B cell (primary cell): ENCODE results near the gene SHBG. TPM values are rescaled to one million over a fixed set of nuclear protein-coding genes. Genes with fewer than 3 reads are reported as not detected.
"Not testable (repeated sequence)": the region's sequence is repeated elsewhere in the genome, so short reads cannot be mapped to it uniquely, and the experiment has no call there.

Experiments used
- ATAC-seq: fragments of 200-7000 bp; cut with Tn5 transposase; one replicate; pipeline ENCODE4 v1.10.0; 2021; ENCODE audit warnings: low read depth, mild to moderate bottlenecking, moderate number of reproducible peaks, moderate library complexity
- CTCF ChIA-PET: fragments of 350-600 bp; sonication (Branson Sonifier 250); formaldehyde crosslinking; loops from one replicate; lab custom pipeline; 2021; ENCODE audit warnings: antibody characterized with exemption, inconsistent platforms; lab: Charles Lee
- POLR2A ChIA-PET: fragments of 350-600 bp; sonication (Branson Sonifier 250); formaldehyde crosslinking; loops from one replicate; lab custom pipeline; 2021; ENCODE audit warnings: antibody characterized with exemption; lab: Charles Lee
- DNase-seq: peaks from one replicate; pipeline ENCODE4 v3.0.0; 2013
- H2AFZ ChIP-seq: 2 replicates; pipeline ENCODE4 v1.6.1; 2012; ENCODE audit warnings: mild to moderate bottlenecking, low read depth, low read length; ENCODE audit not compliant: insufficient read depth, poor library complexity, severe bottlenecking
- H3K27ac ChIP-seq, 2 donors: 1 replicate in 1 of 2; 2 replicates in 1 of 2; pipeline ENCODE4 v1.5.1; 2012 to 2013; ENCODE audit warnings: low read length in 2 of 2, mild to moderate bottlenecking in 2 of 2, moderate library complexity in 1 of 2
- H3K27me3 ChIP-seq, 4 experiments: fragments of 200-600 bp in 1 of 4; sonication (generic) in 1 of 4; replicated peaks in 1 of 4; 1 replicate in 2 of 4; 2 replicates in 2 of 4; pipeline versions ENCODE4 v1.6.1 to v1.7.0; 2013 to 2016; ENCODE audit warnings: low read length in 3 of 4, mild to moderate bottlenecking in 2 of 4, mixed read lengths in 1 of 4, moderate library complexity in 1 of 4; ENCODE audit not compliant: insufficient read depth in 4 of 4, control insufficient read depth in 3 of 4; ENCODE audit errors: control extremely low read depth in 1 of 4
- H3K36me3 ChIP-seq, 2 experiments: replicated peaks in 1 of 2; 1 replicate in 1 of 2; 2 replicates in 1 of 2; pipeline versions ENCODE4 v1.6.1 to v1.7.1; 2013; ENCODE audit warnings: low read length in 1 of 2; ENCODE audit not compliant: insufficient read depth in 2 of 2, control insufficient read depth in 1 of 2; ENCODE audit errors: control extremely low read depth in 1 of 2, extremely low read depth in 1 of 2
- H3K4me1 ChIP-seq, 2 donors: fragments of 200-600 bp in 1 of 2; sonication (generic) in 1 of 2; 1 replicate in 1 of 2; 2 replicates in 1 of 2; pipeline versions ENCODE4 v1.5.1 to v1.6.1; 2013 to 2017; ENCODE audit warnings: low read length in 2 of 2; ENCODE audit not compliant: control insufficient read depth in 2 of 2, insufficient read depth in 2 of 2
- H3K4me2 ChIP-seq: replicated peaks from 2 replicates; pipeline ENCODE3; 2012; ENCODE audit warnings: mild to moderate bottlenecking, low read depth, low read length; ENCODE audit not compliant: poor library complexity, severe bottlenecking
- H3K4me3 ChIP-seq, 5 experiments: fragments of 200-600 bp in 1 of 5; sonication (generic) in 1 of 5; 1 replicate in 3 of 5; 2 replicates in 2 of 5; pipeline versions ENCODE4 v1.5.1 to v1.7.0; 2011 to 2016; ENCODE audit warnings: low read length in 4 of 5, mild to moderate bottlenecking in 4 of 5, low read depth in 2 of 5, control low read depth in 1 of 5, moderate library complexity in 1 of 5; ENCODE audit not compliant: insufficient read depth in 1 of 5; ENCODE audit errors: control extremely low read depth in 1 of 5, extremely low read depth in 1 of 5
- H3K79me2 ChIP-seq: fragments of 200-600 bp; sonication (generic); one replicate; pipeline ENCODE4 v1.6.0; 2016; ENCODE audit warnings: low read length; ENCODE audit not compliant: control insufficient read depth, insufficient read depth
- H3K9ac ChIP-seq: fragments of 200-600 bp; sonication (generic); 2 replicates; pipeline ENCODE4 v1.6.1; 2017; ENCODE audit warnings: mild to moderate bottlenecking, low read length, moderate library complexity
- H3K9me3 ChIP-seq, 3 donors: one replicate each; pipeline versions ENCODE4 v1.6.1 to v1.7.1; 2013; ENCODE audit warnings: low read length in 2 of 3; ENCODE audit not compliant: control insufficient read depth in 2 of 3, insufficient read depth in 1 of 3; ENCODE audit errors: control extremely low read depth in 1 of 3
- H4K20me1 ChIP-seq: 2 replicates; pipeline ENCODE4 v1.6.0; 2012; ENCODE audit warnings: mild to moderate bottlenecking, low read length; ENCODE audit not compliant: insufficient read depth, control insufficient read depth, poor library complexity, severe bottlenecking
- H3K27ac Mint-ChIP-seq: one replicate; pipeline ENCODE4 v1.8.0; 2021; ENCODE audit warnings: mixed read lengths
- H3K27me3 Mint-ChIP-seq: one replicate; pipeline ENCODE4 v1.8.0; 2021; ENCODE audit warnings: mixed read lengths
- H3K4me1 Mint-ChIP-seq: one replicate; pipeline ENCODE4 v1.8.0; 2021; ENCODE audit warnings: mixed read lengths
- H3K4me3 Mint-ChIP-seq: one replicate; pipeline ENCODE4 v1.8.0; 2021; ENCODE audit warnings: mixed read lengths
- H3K9me3 Mint-ChIP-seq: one replicate; pipeline ENCODE4 v1.8.0; 2022; ENCODE audit warnings: mixed read lengths; ENCODE audit not compliant: insufficient read depth
- CTCF ChIP-seq: fragments of 200-600 bp; IDR thresholded peaks from one replicate; pipeline ENCODE4 v1.8.0; 2022; ENCODE audit warnings: antibody characterized with exemption, mild to moderate bottlenecking
- EZH2 ChIP-seq: IDR thresholded peaks from 2 replicates; pipeline ENCODE4 v1.6.1; 2012; ENCODE audit warnings: borderline replicate concordance, low read depth, mild to moderate bottlenecking, moderate library complexity, low read length; ENCODE audit not compliant: insufficient read depth, poor library complexity, severe bottlenecking
- WGBS: methylation state at CpG from one replicate; pipeline ENCODE4 v1.1.5; 2013; ENCODE audit warnings: missing lambda C conversion rate; ENCODE audit not compliant: insufficient coverage; 5-methylcytosine and 5-hydroxymethylcytosine counted together
- intact Hi-C: fragments of 100-400 bp; cut with micrococcal nuclease; formaldehyde crosslinking; loops from one replicate; pipeline ENCODE4 v1.10.0; 2022
- polyA plus RNA-seq: library from polyadenylated mRNA; depleted of rRNA; stranded (reverse); fragments of >200 nt; gene quantifications from 2 replicates; pipeline ENCODE4 v1.2.3, GENCODE V29; 2012
- total RNA-seq, 2 donors: library from RNA; stranded (reverse); fragments of 120-200 nt in 1 of 2; gene quantifications; 1 replicate in 1 of 2; 2 replicates in 1 of 2; pipeline versions ENCODE4 v1.2.3 to v1.2.4, GENCODE V29; 2013 to 2022

SHBG gene
- total and polyA plus RNA-seq, 2 donors (not counting 1 experiment from before 2014, with no cell fraction given) = 0.10 TPM; not detected in 1

- H3K27me3 Mint-ChIP-seq = no peaks in the 10 kb centered on the region
- DNase-seq = no peak
- Histone ChIP-seq H3K36me3 (no peaks in the 10 kb centered on the region), H3K9me3 (no peaks in the 10 kb centered on the region), H3K4me2 (no peak overlapping the region), H3K79me2 (no peaks in the 10 kb centered on the region), H3K9ac (no peak overlapping the region), H3K4me3 (no peak overlapping the region), H3K27ac (no peak overlapping the region), H3K27me3 (peaks cover 0 to 3% (median 0%) of the 10 kb centered on the region in 4 experiments), H3K4me1 (peaks cover 0 to 8% of the 10 kb centered on the region in 2 donors), H4K20me1 (no peaks in the 10 kb centered on the region), H2AFZ (no peak overlapping the region)
- ChIA-PET POLR2A (interaction anchor here (0.7 kb wide), 1 partner anchor 26 kb away, joined by 3 read pairs; no protein-coding TSS in a partner anchor), CTCF (no interaction called here)
- intact Hi-C loops = no loop called here
- no peak for TF ChIP-seq CTCF
- TF ChIP-seq EZH2 = no peak
- H3K4me3 Mint-ChIP-seq = no peak overlapping the region
- no peak overlapping the region for H3K27ac Mint-ChIP-seq
- H3K9me3 Mint-ChIP-seq = no peaks in the 10 kb centered on the region
- whole genome bisulfite sequencing = 96% methylated on average over 23 of the region's 26 CpGs
- H3K4me1 Mint-ChIP-seq = peaks cover 5% of the 10 kb centered on the region
- no peak for ATAC-seq
Observed at GRCh38 chr17:7640783-7641182, 10.8 kb downstream of the SHBG start.

GRCh38 chr17:7641635-7642034 lies 11.7 kb downstream of the SHBG start:
- H3K36me3 ChIP-seq, H4K20me1 ChIP-seq, H2AFZ ChIP-seq, H3K27ac ChIP-seq, ATAC-seq, H3K79me2 ChIP-seq, H3K9me3 ChIP-seq, H3K4me2 ChIP-seq, H3K4me1 Mint-ChIP-seq, H3K27ac Mint-ChIP-seq, H3K27me3 ChIP-seq, H3K4me3 ChIP-seq, H3K9ac ChIP-seq, intact Hi-C loops, H3K4me1 ChIP-seq, H3K27me3 Mint-ChIP-seq, H3K4me3 Mint-ChIP-seq, H3K9me3 Mint-ChIP-seq, DNase-seq: not testable (repeated sequence)
- ChIA-PET POLR2A (interaction anchor here (0.7 kb wide), 1 partner anchor 26 kb away, joined by 3 read pairs; no protein-coding TSS in a partner anchor), CTCF (interaction anchor here (2.0 kb wide), 1 partner anchor 9 kb away, joined by 6 read pairs; no protein-coding TSS in a partner anchor)
- 60% methylated on average over 5 of the region's 7 CpGs for WGBS
